Choroid plexus epithelial cell (primary cell): ENCODE data around the gene POLR3C.

ENCODE experiments used
- DNase-seq: peaks from one replicate; pipeline ENCODE4 v3.0.0-alpha.2; 2010; ENCODE audit warnings: low read depth
- H3K4me3 ChIP-seq: 2 replicates; pipeline ENCODE4 v1.5.1; 2011; ENCODE audit warnings: low read depth, mild to moderate bottlenecking, control low read depth, low read length, moderate library complexity
- TF ChIP-seq, protein P1 (sequence below): conservative IDR thresholded peaks from 2 replicates; pipeline ENCODE4 v1.5.1; 2011; ENCODE audit warnings: low read depth, mild to moderate bottlenecking, control low read depth, inconsistent platforms, low read length, moderate library complexity

POLR3C gene

DNA sequence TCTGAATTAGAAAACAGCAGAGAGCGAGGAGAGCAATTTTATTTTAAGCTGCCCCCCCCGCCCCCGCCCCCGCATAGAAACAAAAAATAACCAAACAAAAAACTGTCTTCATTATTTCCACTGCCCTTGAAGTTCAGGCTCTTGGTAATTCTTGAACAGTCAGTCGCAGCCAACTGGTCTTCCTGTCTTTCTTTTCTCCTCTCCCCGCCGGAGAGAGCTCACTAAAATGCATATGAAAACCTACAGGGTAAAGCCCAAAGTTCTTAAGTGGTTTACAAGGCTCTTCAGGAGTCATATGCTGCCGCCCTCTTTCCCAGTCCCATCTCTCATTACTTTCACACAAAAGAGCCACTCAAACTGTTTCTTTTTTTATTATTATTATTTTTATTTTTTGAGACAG, 62.8 kb downstream of the POLR3C start:
- no peak overlapping the region for H3K4me3 ChIP-seq
- TF ChIP-seq, protein P1, sequence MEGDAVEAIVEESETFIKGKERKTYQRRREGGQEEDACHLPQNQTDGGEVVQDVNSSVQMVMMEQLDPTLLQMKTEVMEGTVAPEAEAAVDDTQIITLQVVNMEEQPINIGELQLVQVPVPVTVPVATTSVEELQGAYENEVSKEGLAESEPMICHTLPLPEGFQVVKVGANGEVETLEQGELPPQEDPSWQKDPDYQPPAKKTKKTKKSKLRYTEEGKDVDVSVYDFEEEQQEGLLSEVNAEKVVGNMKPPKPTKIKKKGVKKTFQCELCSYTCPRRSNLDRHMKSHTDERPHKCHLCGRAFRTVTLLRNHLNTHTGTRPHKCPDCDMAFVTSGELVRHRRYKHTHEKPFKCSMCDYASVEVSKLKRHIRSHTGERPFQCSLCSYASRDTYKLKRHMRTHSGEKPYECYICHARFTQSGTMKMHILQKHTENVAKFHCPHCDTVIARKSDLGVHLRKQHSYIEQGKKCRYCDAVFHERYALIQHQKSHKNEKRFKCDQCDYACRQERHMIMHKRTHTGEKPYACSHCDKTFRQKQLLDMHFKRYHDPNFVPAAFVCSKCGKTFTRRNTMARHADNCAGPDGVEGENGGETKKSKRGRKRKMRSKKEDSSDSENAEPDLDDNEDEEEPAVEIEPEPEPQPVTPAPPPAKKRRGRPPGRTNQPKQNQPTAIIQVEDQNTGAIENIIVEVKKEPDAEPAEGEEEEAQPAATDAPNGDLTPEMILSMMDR, result no peak
- no peak for DNase-seq

DNA sequence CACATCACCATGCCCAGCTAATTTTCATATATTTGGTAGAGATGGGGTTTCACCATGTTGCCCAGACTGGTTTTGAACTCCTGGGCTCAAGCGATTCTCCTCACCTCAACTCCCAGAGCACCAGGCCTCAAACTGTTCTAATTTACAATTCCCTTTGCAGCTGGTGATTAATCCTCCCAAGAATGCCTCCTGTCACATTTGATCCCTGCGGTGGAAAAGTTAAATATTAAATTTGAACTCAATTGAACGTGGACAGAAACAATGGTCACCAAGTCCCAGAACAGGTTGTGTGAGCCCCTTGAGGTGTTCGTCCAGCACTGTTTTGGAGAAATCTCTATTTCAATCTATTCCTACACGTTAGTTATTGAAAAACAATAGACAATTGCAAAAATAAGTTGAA, 63.6 kb downstream of the POLR3C start:
- TF ChIP-seq, protein P1, result no peak
- DNase-seq, result peak; percentile 40
- no peak overlapping the region for H3K4me3 ChIP-seq

DNA sequence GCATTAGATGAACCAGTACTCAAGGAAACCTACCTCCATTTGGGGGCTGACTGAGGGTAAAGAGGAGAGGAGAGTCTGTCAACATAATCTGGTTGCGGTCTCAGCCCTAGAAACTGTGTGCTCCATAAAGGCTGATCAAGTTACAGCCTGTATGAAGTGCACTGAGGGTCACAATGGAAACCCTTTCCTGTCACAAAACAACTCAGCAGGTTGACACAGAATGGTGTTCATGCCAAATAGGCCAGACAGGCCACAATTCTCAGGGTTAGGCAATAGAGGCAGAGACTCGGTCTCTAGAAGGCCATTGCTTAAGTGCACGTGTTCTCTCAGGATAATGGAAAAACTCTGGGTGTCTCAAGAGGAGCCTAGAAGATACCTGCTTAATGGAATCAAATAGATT, 65.7 kb downstream of the POLR3C start:
- TF ChIP-seq, protein P1, result no peak
- no peak overlapping the region for H3K4me3 ChIP-seq
- peak; percentile 45 for DNase-seq

DNA sequence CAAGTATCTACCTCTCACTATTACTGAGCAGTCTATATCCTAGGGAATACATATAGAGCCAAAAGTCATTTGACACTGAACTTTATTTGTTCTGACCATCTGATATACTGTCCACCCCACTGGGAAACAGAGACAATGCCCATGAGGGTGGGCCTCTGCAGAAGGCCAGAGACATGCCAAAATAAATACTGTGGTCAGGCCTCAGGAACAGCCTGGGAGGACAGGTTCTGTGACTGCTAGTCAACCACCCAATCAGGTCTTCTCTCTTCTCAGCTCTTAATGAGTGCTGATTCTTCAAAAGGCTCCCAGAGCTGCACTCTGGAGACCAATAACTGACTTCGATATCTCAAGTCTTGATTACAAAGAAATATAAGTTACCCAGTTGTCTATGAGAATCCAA, 67.1 kb downstream of the POLR3C start:
- no peak overlapping the region for H3K4me3 ChIP-seq
- TF ChIP-seq, protein P1, result no peak
- peak; percentile 83 for DNase-seq

DNA sequence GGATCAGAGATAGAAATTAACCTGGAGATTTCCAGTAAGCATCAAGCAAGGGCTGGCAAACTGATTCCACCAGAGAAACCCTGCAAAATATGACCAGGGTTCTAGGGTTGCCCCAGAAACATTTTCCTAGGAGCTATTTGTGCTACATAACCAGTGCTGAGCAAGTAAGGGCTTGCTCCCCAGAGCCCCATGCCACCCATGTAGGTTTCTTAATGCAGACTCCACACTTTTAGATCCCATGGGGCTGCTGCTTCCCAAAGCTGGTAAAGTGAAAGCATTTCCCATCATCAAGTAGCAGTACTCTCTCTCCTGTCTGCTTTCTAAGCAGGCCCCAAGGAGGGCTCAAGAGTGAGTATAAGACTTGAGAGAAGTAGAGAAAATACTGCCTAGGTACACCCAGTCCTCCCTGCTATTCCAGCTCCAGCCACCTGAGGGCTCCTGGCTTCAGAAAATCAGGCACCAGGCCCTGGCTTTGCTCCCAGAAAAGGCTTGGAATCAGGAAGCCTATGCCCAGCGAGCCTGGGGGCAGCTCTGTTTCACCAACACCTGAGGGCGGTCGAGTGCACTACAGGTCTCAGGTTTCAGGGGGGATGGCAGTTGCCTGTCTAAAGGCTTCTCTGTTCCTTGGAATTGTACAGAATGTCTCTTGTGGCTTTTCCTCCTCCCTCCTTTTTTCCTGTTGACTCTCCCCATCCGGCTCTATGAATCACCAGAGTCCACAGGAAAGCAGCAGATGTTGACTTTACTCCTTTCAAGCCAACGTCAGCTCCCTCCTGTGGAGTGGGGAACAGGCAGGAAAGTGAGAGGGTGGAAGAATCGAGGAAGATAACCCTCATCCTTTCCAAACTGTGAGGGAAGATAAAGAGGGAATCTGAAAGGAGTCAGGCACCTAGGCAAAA, 67.8 kb downstream of the POLR3C start:
- DNase-seq, result peak; percentile 99
- peak overlapping the region; percentile 25 for H3K4me3 ChIP-seq
- TF ChIP-seq, protein P1, result peak; percentile 95

DNA sequence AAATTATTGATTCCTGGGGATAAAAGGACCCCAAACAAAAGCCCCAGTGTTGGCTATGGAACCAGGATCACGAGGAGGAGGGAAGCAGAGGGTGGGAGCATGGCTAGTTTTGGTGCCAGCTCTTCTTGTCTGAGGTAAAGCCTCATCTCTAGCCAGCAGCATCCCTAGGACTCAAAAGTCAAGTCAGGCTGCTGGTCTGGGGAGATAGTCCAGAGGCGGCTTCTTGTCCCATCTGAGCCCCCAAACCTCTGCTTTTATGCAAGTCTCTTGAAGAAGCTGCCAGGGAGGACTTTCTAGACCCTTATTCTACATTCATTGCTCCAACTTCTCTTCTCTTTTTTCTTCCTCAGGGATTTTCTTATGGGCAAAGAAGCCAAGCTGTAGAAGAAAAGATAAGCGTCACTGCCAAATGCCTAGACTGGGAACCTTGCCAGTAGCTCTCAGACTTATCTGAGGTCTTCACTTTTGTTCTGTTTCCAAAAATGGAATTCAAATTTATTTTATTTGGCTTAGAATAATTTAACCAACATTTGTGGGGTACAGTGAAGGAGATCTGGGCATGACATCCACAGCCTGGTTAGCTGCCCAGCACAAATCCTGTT, 68.6 kb downstream of the POLR3C start:
- H3K4me3 ChIP-seq, result no peak overlapping the region
- peak; percentile 69 for DNase-seq
- TF ChIP-seq, protein P1, result no peak
